GM19372 (cell line): Measurements from ENCODE around the gene GNLY.

ENCODE experiments used
- ATAC-seq: cut with Tn5 transposase; IDR thresholded peaks from one replicate; pipeline ENCODE4 v1.9.1; 2021; ENCODE audit warnings: mild to moderate bottlenecking, low read depth, moderate library complexity; ENCODE audit not compliant: unreplicated experiment

GNLY gene

GRCh38 chr2:85740193-85740592 is 46.0 kb downstream of the GNLY start:
- ATAC-seq: no peak

- ATAC-seq: no peak
Observed at GRCh38 chr2:85741211-85741832, 47.2 kb downstream of the GNLY start.

GRCh38 chr2:85741833-85742455 is 47.8 kb downstream of the GNLY start:
- ATAC-seq: no peak

- no peak for ATAC-seq
Observed at GRCh38 chr2:85743304-85743978, 49.3 kb downstream of the GNLY start.

GRCh38 chr2:85744055-85744454 is 49.9 kb downstream of the GNLY start:
- no peak for ATAC-seq

GRCh38 chr2:85744741-85745601 is 50.8 kb downstream of the GNLY start:
- ATAC-seq: no peak

GRCh38 chr2:85745619-85746018 is 51.5 kb downstream of the GNLY start:
- ATAC-seq: no peak

GRCh38 chr2:85746321-85747004 is 52.3 kb downstream of the GNLY start:
- no peak for ATAC-seq

- no peak for ATAC-seq
Observed at GRCh38 chr2:85747441-85747840, 53.3 kb downstream of the GNLY start.

- peak; percentile 82 for ATAC-seq
Observed at GRCh38 chr2:85748039-85748734, 54.0 kb downstream of the GNLY start.
